GM18909 (cell line): Measurements from ENCODE around the gene JPH3.

Experiments
- ATAC-seq: cut with Tn5 transposase; IDR thresholded peaks from one replicate; pipeline ENCODE4 v1.9.1; 2021; ENCODE audit warnings: mild to moderate bottlenecking; ENCODE audit not compliant: unreplicated experiment, poor library complexity

JPH3 gene

GRCh38 chr16:87597324-87597830 is 4.9 kb upstream of the JPH3 start:
- no peak for ATAC-seq

- ATAC-seq: no peak
These were observed 3.9 kb upstream of the JPH3 start for GRCh38 chr16:87598431-87598830.

GRCh38 chr16:87600246-87600645 is 2.1 kb upstream of the JPH3 start:
- ATAC-seq: no peak

- no peak for ATAC-seq
These were observed 817 bp upstream of the JPH3 start for GRCh38 chr16:87601401-87601981.

GRCh38 chr16:87602821-87603683 is 744 bp downstream of the JPH3 start:
- no peak for ATAC-seq

GRCh38 chr16:87603684-87604633 is 1.7 kb downstream of the JPH3 start:
- no peak for ATAC-seq

GRCh38 chr16:87604634-87605111 is 2.4 kb downstream of the JPH3 start:
- no peak for ATAC-seq

- ATAC-seq: no peak
These were observed 4.9 kb downstream of the JPH3 start for GRCh38 chr16:87607223-87607622.

- no peak for ATAC-seq
These were observed 5.6 kb downstream of the JPH3 start for GRCh38 chr16:87607871-87608270.

- ATAC-seq: no peak
These were observed 6.2 kb downstream of the JPH3 start for GRCh38 chr16:87608400-87608985.

GRCh38 chr16:87610026-87610425 is 7.7 kb downstream of the JPH3 start:
- ATAC-seq: no peak

- no peak for ATAC-seq
These were observed 9.1 kb downstream of the JPH3 start for GRCh38 chr16:87611456-87611855.

GRCh38 chr16:87613961-87614360 is 11.7 kb downstream of the JPH3 start:
- ATAC-seq: no peak

GRCh38 chr16:87615621-87616041 is 13.3 kb downstream of the JPH3 start:
- ATAC-seq: no peak

GRCh38 chr16:87616556-87616955 is 14.2 kb downstream of the JPH3 start:
- no peak for ATAC-seq

- no peak for ATAC-seq
These were observed 15.9 kb downstream of the JPH3 start for GRCh38 chr16:87618216-87618615.

- ATAC-seq: no peak
These were observed 17.3 kb downstream of the JPH3 start for GRCh38 chr16:87619360-87620200.

GRCh38 chr16:87620201-87620495 is 17.8 kb downstream of the JPH3 start:
- no peak for ATAC-seq

- no peak for ATAC-seq
These were observed 19.2 kb downstream of the JPH3 start for GRCh38 chr16:87621550-87621829.
